Hepatocyte (in vitro differentiated cells): ENCODE data around the gene CFL1.

ENCODE experiments used
- EZH2 ChIP-seq: fragments of 200-600 bp; sonication (generic); IDR thresholded peaks from 2 replicates; pipeline ENCODE4 v1.6.1; 2016; ENCODE audit warnings: antibody characterized with exemption, mild to moderate bottlenecking, borderline replicate concordance
- EZH2phosphoT487 ChIP-seq: fragments of 200-600 bp; sonication (generic); IDR thresholded peaks from one replicate; pipeline ENCODE4 v1.6.1; 2018; ENCODE audit warnings: antibody characterized with exemption, mild to moderate bottlenecking, low read depth, moderate library complexity; ENCODE audit not compliant: unreplicated experiment, severe bottlenecking
- TF ChIP-seq, protein P1 (sequence below): fragments of 200-600 bp; sonication (generic); IDR thresholded peaks from 2 replicates; pipeline ENCODE4 v1.5.1; 2016; ENCODE audit warnings: antibody characterized with exemption, mild to moderate bottlenecking; ENCODE audit not compliant: poor library complexity

DNA sequence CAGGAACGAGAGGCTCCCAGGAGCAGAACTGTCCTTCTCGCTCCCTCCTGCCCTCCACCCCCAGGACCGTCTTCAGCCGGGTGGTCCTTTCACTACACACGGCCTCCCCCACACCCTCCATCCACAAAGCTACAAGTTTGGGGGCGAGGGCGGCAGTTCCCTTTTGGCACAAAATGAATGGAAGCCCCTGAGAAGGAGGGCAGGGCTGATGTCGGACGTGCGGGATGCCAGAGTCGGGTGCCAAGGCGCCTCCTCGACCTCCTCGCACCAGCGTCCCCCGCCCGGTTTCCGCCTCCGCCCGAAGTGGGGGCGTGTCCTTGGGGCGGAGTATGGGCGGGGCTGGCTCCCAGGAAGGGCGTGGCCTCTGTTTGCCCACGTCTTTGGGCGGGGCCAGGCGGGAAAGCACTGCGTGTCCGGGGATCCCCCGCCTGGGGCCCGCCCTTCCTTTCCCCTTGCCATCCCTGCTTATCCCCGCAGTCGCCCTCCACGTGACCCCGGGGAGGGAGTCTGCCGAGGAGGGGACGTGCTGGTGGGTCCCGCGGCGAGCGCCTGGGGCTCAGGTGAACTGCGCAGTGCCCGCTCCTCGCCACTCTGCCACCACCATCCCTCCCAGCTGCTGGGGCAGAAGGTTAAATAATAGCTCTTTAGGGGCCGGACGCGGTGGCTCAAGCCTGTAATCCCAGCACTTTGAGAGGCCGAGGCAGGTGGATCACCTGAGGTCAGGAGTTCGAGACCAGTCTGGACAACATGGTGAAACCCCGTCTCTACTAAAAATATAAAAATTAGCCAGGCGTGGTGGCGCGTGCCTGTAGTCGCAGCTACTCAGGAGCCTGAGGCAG is 15.6 kb upstream of the CFL1 start:
- TF ChIP-seq, protein P1, sequence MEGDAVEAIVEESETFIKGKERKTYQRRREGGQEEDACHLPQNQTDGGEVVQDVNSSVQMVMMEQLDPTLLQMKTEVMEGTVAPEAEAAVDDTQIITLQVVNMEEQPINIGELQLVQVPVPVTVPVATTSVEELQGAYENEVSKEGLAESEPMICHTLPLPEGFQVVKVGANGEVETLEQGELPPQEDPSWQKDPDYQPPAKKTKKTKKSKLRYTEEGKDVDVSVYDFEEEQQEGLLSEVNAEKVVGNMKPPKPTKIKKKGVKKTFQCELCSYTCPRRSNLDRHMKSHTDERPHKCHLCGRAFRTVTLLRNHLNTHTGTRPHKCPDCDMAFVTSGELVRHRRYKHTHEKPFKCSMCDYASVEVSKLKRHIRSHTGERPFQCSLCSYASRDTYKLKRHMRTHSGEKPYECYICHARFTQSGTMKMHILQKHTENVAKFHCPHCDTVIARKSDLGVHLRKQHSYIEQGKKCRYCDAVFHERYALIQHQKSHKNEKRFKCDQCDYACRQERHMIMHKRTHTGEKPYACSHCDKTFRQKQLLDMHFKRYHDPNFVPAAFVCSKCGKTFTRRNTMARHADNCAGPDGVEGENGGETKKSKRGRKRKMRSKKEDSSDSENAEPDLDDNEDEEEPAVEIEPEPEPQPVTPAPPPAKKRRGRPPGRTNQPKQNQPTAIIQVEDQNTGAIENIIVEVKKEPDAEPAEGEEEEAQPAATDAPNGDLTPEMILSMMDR, result no peak
- TF ChIP-seq EZH2 (no peak), EZH2phosphoT487 (no peak)
